HPDE6-E6E7 (cell line): Measurements from ENCODE around the gene GSKIP.

Source experiments
- DNase-seq: peaks from one replicate; pipeline ENCODE4 v3.0.0; 2011; ENCODE audit warnings: missing footprints; ENCODE audit errors: extremely low spot score

Gene GSKIP

GRCh38 chr14:96416292-96416691, 53.0 kb downstream of the GSKIP start:
- DNase-seq: no peak

- no peak for DNase-seq
Measured at GRCh38 chr14:96417254-96417653, 53.9 kb downstream of the GSKIP start.

GRCh38 chr14:96418075-96418474, 54.7 kb downstream of the GSKIP start:
- no peak for DNase-seq

- DNase-seq: no peak
Measured at GRCh38 chr14:96421236-96421635, 57.9 kb downstream of the GSKIP start.

- no peak for DNase-seq
Measured at GRCh38 chr14:96422992-96423391, 59.7 kb downstream of the GSKIP start.

- DNase-seq: no peak
Measured at GRCh38 chr14:96423446-96424108, 60.3 kb downstream of the GSKIP start.

- DNase-seq: peak; percentile 39
Measured at GRCh38 chr14:96424109-96424989, 61.0 kb downstream of the GSKIP start.

GRCh38 chr14:96434040-96434439, 70.7 kb downstream of the GSKIP start:
- DNase-seq: no peak
